Activated CD4-positive, alpha-beta T cell treated with anti-CD3 and anti-CD28 coated beads, Interleukin-10, Interleukin-2, amounts not matched to agents 100 ng/mL and 50 ng/mL, durations not matched to agents 16 hours and 8 hours (primary cell): ENCODE results near the gene POLR1E.
"Not testable (repeated sequence)": the region's sequence is repeated elsewhere in the genome, so short reads cannot be mapped to it uniquely, and the experiment has no call there.

Source experiments
- DNase-seq: peaks from one replicate; pipeline ENCODE4 v3.0.0-alpha.2; 2020

The POLR1E gene

DNA sequence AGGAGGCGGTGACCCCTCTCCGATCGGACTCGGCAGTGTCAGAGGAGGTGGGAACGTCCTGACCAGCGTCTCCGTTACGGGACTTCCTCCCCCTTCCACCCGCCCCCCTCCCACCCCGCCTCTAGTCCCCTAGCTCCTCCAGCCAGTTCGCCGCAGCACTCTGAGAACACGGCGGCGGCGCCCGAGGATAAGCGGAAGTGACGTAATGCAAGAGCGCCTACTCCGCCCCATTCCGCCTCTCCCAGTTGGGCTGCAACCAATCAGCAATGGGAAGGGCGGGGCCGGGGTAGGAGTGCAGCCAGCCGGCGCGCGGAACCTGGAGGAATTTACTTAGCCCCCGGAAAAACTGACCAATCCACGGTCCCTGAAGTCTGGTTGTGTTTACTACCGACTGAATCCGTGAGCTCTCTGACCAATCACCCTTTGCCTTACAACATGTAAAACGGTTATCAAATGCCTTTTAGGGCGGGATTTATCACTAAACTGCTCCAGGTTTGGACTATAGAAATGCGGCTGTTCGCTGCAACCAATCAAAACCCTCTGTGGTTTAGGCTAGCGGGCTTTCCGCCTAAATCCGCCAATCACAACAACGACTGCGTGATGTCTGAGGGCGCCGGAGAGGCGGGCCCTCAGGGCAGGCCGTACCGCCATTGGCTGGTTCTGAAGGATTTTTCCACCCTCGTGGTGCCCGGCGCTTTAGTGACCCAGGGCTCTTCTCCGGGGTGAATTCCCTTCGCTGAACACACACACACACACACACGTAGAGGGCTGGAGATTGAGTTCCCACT is 20.3 kb upstream of the POLR1E start, which contains the start of gene ZBTB5:
ZBTB5 (minus strand) TSS at position 202 of the 788 bp plus-strand sequence. CDS start 22,899 bp downstream, outside the sequence.
- DNase-seq, result peak; percentile 99

DNA sequence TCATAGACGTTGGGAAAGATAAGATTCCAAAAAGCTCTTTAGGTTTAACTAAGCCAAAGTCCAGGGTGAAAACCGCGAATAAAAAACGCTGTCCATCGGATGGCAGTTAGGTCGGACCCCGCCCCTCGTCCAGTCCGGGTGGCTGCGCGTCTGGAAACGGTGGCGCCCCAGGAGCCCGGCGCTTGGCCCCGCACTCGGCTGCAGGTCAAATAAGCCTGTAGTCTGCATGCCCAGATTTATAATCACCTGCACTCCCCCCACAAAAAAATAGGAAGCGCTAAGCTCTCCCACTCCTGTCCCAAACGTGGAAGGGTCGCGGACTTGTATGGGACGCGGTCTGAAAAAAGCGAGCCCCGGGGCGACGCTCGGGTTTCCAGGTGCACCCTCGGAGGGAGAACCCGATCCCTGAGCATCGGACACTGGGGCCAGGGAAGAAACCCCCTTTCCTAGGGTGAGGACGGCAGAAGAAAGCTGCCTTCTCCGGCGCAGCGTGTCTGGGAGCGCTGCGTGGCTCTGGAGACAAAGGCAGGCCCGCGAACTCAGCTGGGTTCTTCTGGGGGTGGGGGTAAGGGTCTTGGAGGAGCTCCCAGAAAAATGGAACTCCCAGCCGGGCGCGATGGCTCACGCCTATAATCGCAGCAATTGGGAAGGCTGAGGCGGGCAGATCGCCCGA is 19.6 kb upstream of the POLR1E start:
- peak; percentile 13 for DNase-seq

GRCh38 chr9:37467530-37467929 is 18.2 kb upstream of the POLR1E start:
- not testable (repeated sequence) for DNase-seq

DNA sequence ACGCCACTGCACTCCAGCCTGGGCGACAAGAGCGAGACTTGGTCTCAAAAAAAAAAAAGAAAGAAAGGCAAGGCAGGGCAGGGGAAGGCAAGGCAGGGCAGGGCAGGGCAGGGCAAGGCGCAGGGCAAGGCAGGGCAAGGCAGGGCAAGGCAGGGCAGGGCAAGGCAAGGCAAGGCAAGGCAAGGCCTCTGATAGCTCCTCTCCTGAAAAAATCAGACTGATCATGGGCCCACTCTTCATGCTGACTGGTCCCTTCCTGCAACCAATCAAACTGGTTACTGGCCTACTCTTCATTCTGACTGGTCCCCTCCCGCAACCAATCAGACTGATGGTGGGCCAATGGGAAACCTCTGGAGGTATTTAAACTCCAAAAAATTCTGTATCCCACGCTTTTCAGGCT is 17.1 kb upstream of the POLR1E start:
- no peak for DNase-seq

DNA sequence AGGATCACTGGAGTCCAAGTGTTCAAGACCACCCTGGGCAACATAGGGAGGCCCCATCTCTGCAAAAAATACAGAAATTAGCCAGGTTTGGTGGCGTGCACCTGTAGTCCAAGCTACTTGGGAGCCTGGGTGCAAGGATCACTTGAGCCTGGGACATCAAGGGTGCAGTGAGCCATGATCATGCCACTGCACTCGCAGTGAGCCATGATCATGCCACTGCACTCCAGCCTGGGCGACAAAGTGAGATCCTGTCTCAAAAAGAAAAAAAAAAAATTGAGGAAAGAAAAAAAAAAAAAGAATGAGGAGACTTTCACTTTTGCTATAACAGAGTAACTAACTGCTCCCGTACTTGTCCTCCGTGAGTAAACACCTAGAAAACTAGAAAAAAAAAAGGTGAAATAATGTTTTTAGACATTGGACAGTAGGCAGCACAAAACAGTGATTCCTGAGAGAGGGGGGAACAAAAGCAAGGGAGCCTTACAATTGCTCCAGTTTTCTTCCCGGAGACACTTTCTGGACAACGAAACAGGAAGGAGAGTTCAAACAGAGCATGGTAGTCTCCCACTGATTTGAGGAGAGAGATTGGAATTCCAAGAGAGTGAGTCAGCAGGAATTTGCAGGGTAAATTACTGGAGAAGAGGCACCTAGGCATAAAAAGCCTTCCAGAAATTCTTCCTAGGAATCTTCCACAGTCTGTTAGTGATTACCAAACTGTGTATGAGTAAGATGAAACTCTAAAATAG is 13.6 kb upstream of the POLR1E start:
- no peak for DNase-seq

GRCh38 chr9:37473982-37474381 is 11.8 kb upstream of the POLR1E start:
- DNase-seq, result not testable (repeated sequence)

DNA sequence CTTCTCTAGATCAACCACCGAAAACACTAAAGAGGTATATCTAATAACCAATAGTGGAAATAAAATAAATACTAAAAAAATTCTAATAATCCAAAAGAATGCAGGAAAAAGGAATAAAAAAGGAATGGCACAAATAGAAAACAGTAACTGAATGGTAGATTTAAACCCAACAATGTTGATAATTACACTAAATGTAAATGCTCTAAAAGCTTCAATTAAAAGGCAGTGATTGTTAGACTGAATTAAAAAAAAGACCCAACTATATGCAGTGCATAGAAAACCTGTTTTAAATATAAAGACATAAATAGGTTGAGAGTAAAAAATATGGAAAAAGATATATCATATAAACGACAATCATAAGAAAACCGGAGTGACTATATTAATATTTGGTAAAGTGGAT is 11.3 kb upstream of the POLR1E start:
- no peak for DNase-seq

DNA sequence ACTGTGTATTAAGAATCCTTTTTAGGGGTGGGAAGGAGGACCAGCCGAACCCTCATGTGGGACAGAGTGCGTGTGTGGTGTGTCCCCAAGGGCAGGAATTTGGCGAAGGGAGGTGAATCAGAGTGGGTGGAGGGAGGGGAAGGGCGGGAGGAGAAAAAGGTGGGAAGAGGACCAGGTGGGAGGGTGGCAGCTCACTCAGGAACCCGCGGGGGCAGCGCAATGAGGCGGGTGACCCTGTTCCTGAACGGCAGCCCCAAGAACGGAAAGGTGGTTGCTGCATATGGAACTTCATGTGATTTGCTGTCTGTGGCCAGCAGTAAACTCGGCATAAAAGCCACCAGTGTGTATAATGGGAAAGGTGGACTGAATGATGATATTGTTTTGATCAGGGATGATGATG is 8.8 kb upstream of the POLR1E start:
- DNase-seq, result no peak

- not testable (repeated sequence) for DNase-seq
Measured at GRCh38 chr9:37477443-37477842, 8.3 kb upstream of the POLR1E start.

- DNase-seq, result not testable (repeated sequence)
Measured at GRCh38 chr9:37477987-37478619, 7.6 kb upstream of the POLR1E start.

DNA sequence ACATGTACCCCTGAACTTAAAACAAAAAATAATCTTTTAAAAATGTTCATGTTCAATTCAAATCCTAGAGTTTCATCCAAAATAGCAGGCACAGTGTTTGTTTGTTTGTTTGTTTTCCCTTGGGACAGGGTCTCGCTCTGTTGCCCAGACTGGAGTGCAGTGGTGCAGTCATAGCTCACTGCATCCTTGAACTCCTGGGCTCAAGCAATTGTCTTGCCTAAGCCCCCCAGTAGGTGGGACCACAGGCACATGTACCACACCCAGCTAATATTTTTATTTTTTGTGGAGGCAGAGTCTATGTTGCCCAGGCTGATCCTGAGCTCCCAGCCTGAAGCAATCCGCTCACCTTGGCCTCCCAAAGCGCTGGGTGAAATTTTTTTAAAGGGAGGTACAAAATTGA is 5.0 kb upstream of the POLR1E start:
- DNase-seq, result no peak

DNA sequence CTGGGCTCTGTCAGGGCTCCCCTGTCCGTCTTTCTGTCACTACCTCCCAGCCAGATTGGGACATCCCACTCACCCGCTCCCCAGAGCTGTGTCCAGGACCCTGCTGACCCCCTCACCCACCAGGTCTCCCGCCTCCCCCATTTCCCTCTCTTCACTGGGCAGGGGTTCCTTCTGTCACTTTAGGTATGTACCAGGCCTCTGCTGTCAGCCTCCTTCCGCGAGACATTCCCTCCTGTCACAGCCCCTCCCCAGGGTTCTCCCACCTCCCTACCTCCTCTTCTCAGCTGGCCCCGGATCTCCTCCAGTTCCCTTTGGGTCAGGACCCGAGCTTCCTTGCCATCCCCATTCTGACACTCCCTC is 488 bp downstream of the POLR1E start:
- no peak for DNase-seq

DNA sequence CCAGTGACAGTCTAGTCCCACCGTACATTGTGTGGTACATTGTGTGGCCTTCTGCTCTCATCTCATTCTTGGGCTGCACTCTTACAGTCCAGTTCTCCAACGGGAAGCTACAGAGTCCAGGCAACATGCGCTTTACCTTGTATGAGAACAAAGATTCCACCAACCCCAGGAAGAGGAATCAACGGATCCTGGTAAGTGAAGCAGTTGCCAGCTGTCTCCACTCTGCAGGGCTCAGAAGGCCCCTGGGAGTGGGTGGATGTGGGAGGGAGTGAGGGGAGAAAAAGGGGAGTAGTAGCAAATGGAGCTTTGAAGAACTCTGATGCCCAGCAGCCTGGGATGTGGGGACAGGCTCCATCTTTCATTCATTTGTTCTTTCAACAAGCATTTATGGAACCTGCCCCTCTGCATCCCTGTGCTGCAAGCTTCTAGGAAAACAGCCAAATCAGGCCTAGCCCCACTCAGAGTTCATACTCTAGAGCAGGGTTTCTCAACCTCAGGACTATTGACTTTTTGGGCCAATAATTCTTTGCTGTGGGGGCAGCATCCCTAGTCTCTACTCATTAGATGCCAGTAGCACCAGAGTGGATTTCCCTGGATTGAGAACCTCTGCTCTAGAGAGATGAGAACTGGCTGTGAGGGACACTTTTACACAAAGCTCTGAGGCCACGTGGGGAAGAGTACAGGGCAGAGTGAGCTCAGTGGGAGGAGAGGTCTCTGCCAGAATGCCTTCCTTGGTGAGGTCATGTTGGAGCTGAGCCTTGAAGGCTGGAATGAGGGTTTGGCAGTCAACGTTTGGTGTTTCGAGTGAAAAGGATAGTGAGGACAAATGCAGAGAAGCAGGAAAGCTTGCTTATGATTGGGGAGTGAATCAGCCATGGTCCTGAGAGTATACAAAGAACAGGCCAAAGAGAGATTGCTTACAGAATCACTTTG is 1.1 kb downstream of the POLR1E start:
- no peak for DNase-seq

DNA sequence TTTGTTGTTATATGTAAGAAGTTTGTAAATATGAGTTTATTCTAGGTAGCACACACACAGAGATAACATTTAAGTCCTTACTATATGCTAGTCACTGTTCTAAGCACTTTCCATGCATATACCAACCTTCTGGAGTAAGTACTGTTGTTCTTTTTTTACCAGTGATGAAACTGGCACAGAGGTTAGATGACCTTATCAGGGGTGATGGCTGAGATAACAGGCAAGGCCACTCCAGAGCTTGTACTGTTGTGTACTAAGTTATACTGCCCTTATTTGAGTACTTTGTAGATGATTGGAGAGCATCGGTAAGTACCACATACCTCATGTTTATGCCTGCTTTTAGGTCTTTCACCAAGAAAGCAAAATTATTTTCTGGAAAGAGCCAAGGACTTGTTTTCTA is 6.2 kb downstream of the POLR1E start:
- DNase-seq, result no peak

DNA sequence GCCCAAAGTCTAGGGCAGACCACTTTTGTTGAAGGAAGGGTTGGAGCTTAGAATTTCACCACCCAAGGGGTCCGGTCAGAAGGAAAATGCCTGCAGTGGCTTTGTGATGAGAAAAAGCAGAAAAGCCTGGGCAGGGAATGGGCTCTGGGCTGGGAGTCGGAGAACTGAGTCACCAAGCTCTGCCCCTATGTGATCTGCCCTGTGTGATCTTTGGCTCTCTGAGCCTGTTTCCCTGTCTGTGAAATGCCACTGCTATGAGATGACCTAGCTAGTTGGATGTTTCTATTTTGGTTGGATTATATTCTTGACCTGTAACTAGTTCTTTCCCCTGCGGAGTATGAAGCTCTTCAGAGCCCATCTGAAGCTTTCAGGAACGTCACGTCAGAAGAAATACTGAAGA is 9.8 kb downstream of the POLR1E start:
- no peak for DNase-seq

- no peak for DNase-seq
Measured at GRCh38 chr9:37496020-37496419, 10.3 kb downstream of the POLR1E start.

- no peak for DNase-seq
Measured at GRCh38 chr9:37497320-37497719, 11.6 kb downstream of the POLR1E start.

- no peak for DNase-seq
Measured at GRCh38 chr9:37498457-37498856, 12.7 kb downstream of the POLR1E start.

DNA sequence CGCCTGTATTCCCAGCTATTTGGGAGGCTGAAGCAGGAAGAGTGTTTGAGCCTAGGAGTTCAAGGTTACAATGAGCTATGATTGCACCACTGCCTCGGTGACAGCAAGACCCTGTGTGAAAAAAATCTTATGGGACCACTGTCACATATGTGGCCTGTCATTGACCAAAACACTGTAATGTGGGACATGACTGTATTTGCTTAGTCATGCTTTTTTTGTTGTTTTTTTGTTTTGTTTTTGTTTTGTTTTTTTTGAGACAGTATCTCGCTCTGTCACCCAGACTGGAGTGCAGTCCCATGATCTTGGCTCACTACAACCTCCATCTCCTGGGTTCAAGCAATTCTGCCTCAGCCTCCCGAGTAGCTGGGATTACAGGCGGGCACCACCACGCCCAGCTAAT is 13.5 kb downstream of the POLR1E start:
- DNase-seq, result no peak

GRCh38 chr9:37501957-37502596 is 16.3 kb downstream of the POLR1E start:
- no peak for DNase-seq

DNA sequence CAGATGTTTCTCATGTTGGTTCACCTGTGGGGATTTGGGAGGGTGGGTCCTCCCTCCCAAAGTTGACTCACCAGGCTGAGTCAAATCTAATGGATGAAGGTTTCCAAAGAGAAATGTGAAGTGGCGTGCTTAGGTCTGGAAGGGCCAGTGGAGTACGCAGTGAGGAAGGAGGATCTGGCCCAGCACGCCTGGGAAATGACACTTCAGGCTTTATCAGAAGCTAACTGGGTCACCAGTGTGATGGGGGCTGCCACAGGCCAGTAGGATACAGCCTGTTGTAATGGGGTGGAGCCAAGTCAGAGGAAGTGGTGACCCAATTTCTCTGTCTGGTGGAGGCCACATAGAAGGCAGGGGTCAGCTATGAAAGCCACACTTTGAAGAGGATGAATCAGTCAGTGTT is 18.0 kb downstream of the POLR1E start:
- DNase-seq, result peak; percentile 55

DNA sequence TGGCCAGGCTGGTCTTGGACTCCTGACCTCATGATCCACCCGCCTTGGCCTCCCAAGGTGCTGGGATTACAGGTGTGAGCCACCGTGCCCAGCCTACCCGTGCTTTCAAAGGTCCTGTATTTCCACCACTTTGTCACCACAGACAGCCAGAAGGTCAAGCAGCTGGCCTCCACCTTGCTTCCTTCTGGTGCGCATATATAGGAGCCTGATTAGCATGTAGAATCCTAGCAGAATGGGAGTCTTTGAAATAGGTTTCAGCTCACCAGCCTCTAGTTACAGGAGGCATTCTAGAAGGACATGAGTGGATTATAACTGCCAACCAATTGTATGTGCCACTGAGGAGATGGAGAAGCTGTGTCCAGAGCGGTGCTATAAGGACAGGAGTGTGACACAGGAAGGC is 18.9 kb downstream of the POLR1E start:
- DNase-seq, result no peak
